Measurements from ENCODE around the gene PCNT. TPM values are rescaled to one million over a fixed set of nuclear protein-coding genes. Genes with fewer than 3 reads are reported as not detected.

The PCNT gene
- total RNA-seq = 26.6 and 31.3 TPM in 2 replicates
- polyA plus RNA-seq = 18.3 and 26.2 TPM in 2 replicates

- H3K4me3 ChIP-seq = peak within 1 kb of the TSS; percentile 86
- peaks cover 10% of the 10 kb centered on the region for H3K4me1 ChIP-seq (ENCODE audit: low read depth)
- TF ChIP-seq CTCF (IDR thresholded peaks at IDR 0.05; ENCODE audit: low read depth, low read length) = no peak
- peak; percentile 98 to 99 for DNase-seq (ENCODE audit: low read depth in 1 of 2, low spot score in 1 of 2)
- H3K27ac ChIP-seq = peak within 1 kb of the TSS; percentile 93
- H3K36me3 ChIP-seq = no peaks in the 10 kb centered on the region
- no peaks in the 10 kb centered on the region for H3K9me3 ChIP-seq (ENCODE audit: low read depth)
- no peaks in the 10 kb centered on the region for H3K27me3 ChIP-seq
Observed at GRCh38 chr21:46323710-46324389, at the start of gene PCNT, which contains the start of gene C21orf58. Gene PCNT, plus strand, starts transcription at chr21:46324156. Its CDS starts 73 bp downstream, at chr21:46324229. Gene C21orf58, minus strand, starts transcription at chr21:46323870. Its CDS starts 1,132 bp downstream, at chr21:46322738.

DNA sequence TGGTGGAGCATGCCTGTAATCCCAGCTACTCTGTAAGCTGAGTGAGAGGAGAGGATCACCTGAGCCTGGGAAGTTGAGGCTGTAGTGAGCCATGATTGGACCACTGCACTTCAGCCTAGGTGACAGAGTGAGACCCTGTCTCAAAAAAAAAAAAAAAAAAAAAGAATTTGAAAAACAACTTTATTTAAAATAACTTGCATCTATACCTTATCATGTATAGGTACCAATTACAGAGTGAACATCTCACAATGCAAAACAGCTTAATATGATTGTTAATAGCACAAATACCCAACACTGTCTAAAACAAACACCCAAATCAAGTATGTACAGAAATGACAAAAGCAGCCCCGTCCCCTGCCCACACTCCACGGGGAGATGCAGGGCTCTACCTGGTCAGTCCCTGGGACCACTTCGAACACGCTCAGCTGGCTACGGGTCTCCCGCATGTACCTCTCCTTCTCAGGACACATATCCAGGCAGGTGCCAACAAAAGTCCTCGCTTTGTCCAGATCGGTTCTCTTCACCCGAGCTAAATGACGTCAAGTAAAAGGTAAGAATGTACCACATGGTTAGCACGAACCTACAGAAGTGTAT lies 49.1 kb upstream of the PCNT start:
- DNase-seq (ENCODE audit: low read depth in 1 of 2, low spot score in 1 of 2) = no peak
- Histone ChIP-seq H3K4me3 (no peak overlapping the region), H3K27ac (no peak overlapping the region), H3K9me3 (ENCODE audit: low read depth) (no peaks in the 10 kb centered on the region), H3K36me3 (peaks cover 77% of the 10 kb centered on the region), H3K27me3 (no peaks in the 10 kb centered on the region), H3K4me1 (ENCODE audit: low read depth) (no peaks in the 10 kb centered on the region)
- TF ChIP-seq CTCF (IDR thresholded peaks at IDR 0.05; ENCODE audit: low read depth, low read length) = no peak

- H3K27ac ChIP-seq = no peak overlapping the region
- no peak for DNase-seq (ENCODE audit: low read depth in 1 of 2, low spot score in 1 of 2)
- no peak for TF ChIP-seq CTCF (IDR thresholded peaks at IDR 0.05; ENCODE audit: low read depth, low read length)
- H3K36me3 ChIP-seq = peaks cover 21% of the 10 kb centered on the region
- H3K9me3 ChIP-seq (ENCODE audit: low read depth) = no peaks in the 10 kb centered on the region
- no peaks in the 10 kb centered on the region for H3K27me3 ChIP-seq
- H3K4me3 ChIP-seq = no peak overlapping the region
- peaks cover 19% of the 10 kb centered on the region for H3K4me1 ChIP-seq (ENCODE audit: low read depth)
Observed at GRCh38 chr21:46284077-46284644, 39.8 kb upstream of the PCNT start.

GRCh38 chr21:46284733-46285132 lies 39.2 kb upstream of the PCNT start:
- Histone ChIP-seq H3K4me3 (peak overlapping the region; percentile 79), H3K9me3 (ENCODE audit: low read depth) (no peaks in the 10 kb centered on the region), H3K27ac (peak overlapping the region; percentile 97), H3K27me3 (no peaks in the 10 kb centered on the region), H3K4me1 (ENCODE audit: low read depth) (peaks cover 19% of the 10 kb centered on the region), H3K36me3 (peaks cover 18% of the 10 kb centered on the region)
- DNase-seq (ENCODE audit: low read depth in 1 of 2, low spot score in 1 of 2) = no peak
- no peak for TF ChIP-seq CTCF (IDR thresholded peaks at IDR 0.05; ENCODE audit: low read depth, low read length)

DNA sequence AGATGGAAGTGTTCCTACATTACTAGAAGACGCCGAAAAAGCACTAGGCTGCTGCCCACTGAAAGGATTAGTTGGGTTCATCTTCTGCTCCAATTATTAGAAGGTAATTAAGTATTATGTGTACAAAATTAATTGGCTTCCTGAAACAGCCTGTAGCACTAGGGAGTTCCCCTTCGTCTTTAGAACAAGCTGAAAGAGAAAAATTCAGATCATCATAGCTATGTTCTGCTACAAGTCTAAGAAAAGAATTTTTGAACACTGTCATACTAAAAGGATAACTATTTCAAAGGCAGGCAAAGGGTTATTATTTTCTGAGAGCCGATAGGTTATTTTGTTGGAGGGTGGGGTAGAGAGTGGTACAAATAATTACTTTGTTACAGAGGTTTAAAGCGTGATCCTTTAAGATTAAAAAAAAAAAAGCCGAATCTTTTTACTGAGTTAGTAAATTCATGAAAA lies 38.7 kb upstream of the PCNT start, which contains the start of gene MCM3AP:
Gene MCM3AP, minus strand, starts transcription at position 406 of the 456 bp plus-strand sequence. Its CDS starts 325 bp downstream, at position 81.
- Histone ChIP-seq H3K9me3 (ENCODE audit: low read depth) (no peaks in the 10 kb centered on the region), H3K4me3 (peak within 1 kb of the TSS; percentile 79), H3K4me1 (ENCODE audit: low read depth) (peaks cover 19% of the 10 kb centered on the region), H3K36me3 (peaks cover 13% of the 10 kb centered on the region), H3K27ac (peak within 1 kb of the TSS; percentile 97), H3K27me3 (no peaks in the 10 kb centered on the region)
- TF ChIP-seq CTCF (IDR thresholded peaks at IDR 0.05; ENCODE audit: low read depth, low read length) = no peak
- no peak for DNase-seq (ENCODE audit: low read depth in 1 of 2, low spot score in 1 of 2)

Measured in cardiac muscle cell (in vitro differentiated cells and primary cell).